HepG2 (cell line): ENCODE results near the gene NCOA6. TPM values are rescaled to one million over a fixed set of nuclear protein-coding genes. Genes with fewer than 3 reads are reported as not detected.

Experiments used
- GPBP1L1 ChIP-seq: sonication (generic); formaldehyde crosslinking; IDR thresholded peaks from 2 replicates; pipeline ENCODE4 v1.5.0; 2020; ENCODE audit warnings: mild to moderate bottlenecking, missing genetic modification reagents
- HES4 ChIP-seq: sonication (generic); formaldehyde crosslinking; IDR thresholded peaks from 2 replicates; pipeline ENCODE4 v1.9.0; 2021; ENCODE audit warnings: mild to moderate bottlenecking, missing genetic modification reagents, borderline replicate concordance
- HMGXB3 ChIP-seq: sonication (generic); formaldehyde crosslinking; IDR thresholded peaks from 2 replicates; pipeline ENCODE4 v1.4.0; 2020; ENCODE audit warnings: missing genetic modification reagents, borderline replicate concordance
- KLF13 ChIP-seq: sonication (generic); formaldehyde crosslinking; IDR thresholded peaks from 2 replicates; pipeline ENCODE4 v1.4.0; 2020; ENCODE audit warnings: mild to moderate bottlenecking, missing genetic modification reagents
- MED1 ChIP-seq: sonication (generic); formaldehyde crosslinking; IDR thresholded peaks from 2 replicates; pipeline ENCODE4 v1.4.0; 2020; ENCODE audit warnings: missing genetic modification reagents
- MIER3 ChIP-seq: IDR thresholded peaks from 2 replicates; pipeline ENCODE4 v1.6.1; 2016; ENCODE audit warnings: missing compliant biosample characterization, borderline replicate concordance
- MNT ChIP-seq: fragments of 450-650 bp; IDR thresholded peaks from 2 replicates; pipeline ENCODE4 v1.6.1; 2016
- MXD3 ChIP-seq: IDR thresholded peaks from 2 replicates; pipeline ENCODE4 v1.6.1; 2016; ENCODE audit warnings: mild to moderate bottlenecking, missing biosample characterization, missing genetic modification reagents
- PAXIP1 ChIP-seq: sonication (generic); formaldehyde crosslinking; conservative IDR thresholded peaks from 2 replicates; pipeline ENCODE4 v1.4.0; 2020; ENCODE audit warnings: mild to moderate bottlenecking, missing genetic modification reagents, moderate library complexity
- SAP130 ChIP-seq: IDR thresholded peaks from 2 replicates; pipeline ENCODE4 v1.6.1; 2016; ENCODE audit warnings: low read depth
- SRSF4 ChIP-seq: fragments of 200-400 bp; formaldehyde crosslinking; IDR thresholded peaks from one replicate; pipeline ENCODE4 v1.6.1; 2018; ENCODE audit warnings: mild to moderate bottlenecking, low read depth, low read length, moderate library complexity; ENCODE audit not compliant: poor library complexity, severe bottlenecking
- STAT5B ChIP-seq: sonication (generic); formaldehyde crosslinking; IDR thresholded peaks from 2 replicates; pipeline ENCODE4 v1.4.0; 2020; ENCODE audit warnings: missing genetic modification reagents
- TP53 ChIP-seq: sonication (generic); formaldehyde crosslinking; conservative IDR thresholded peaks from 2 replicates; pipeline ENCODE4 v1.4.0; 2020; ENCODE audit warnings: missing genetic modification reagents
- ZNF124 ChIP-seq: sonication (generic); formaldehyde crosslinking; IDR thresholded peaks from 2 replicates; pipeline ENCODE4 v1.4.0; 2020; ENCODE audit warnings: missing genetic modification reagents
- ZNF891 ChIP-seq: sonication (generic); formaldehyde crosslinking; IDR thresholded peaks from 2 replicates; pipeline ENCODE4 v1.5.0; 2020; ENCODE audit warnings: mild to moderate bottlenecking, missing genetic modification reagents
- polyA plus RNA-seq, 8 experiments: library from polyadenylated mRNA; depleted of rRNA in 3 of 8; stranded (reverse) in 7 of 8; unstranded in 1 of 8; fragments of >200 nt; fragmentation: Illumina TruSeq in 4 of 8; extraction: Trizol in 4 of 8; gene quantifications; 2 replicates each; pipeline versions ENCODE4 v1.2.1 to v1.2.3, GENCODE V29; 2011 to 2016; ENCODE audit warnings: low read depth in 4 of 8, missing spikeins in 1 of 8, mixed read lengths in 1 of 8; ENCODE audit not compliant: insufficient read depth in 1 of 8
- total RNA-seq, 5 experiments: library from RNA; depleted of rRNA; stranded (reverse); fragments of >200 nt; fragmentation: Illumina TruSeq; extraction: Trizol; gene quantifications; 2 replicates each; pipeline ENCODE4 v1.2.3, GENCODE V29; 2016; ENCODE audit warnings: low read depth in 1 of 5
- TF ChIP-seq, protein P1 (sequence below): sonication (generic); formaldehyde crosslinking; IDR thresholded peaks from 2 replicates; pipeline ENCODE4 v1.8.1; 2023; ENCODE audit warnings: missing genetic modification reagents, mild to moderate bottlenecking, borderline replicate concordance
- TF ChIP-seq, protein P2 (sequence below): sonication (generic); formaldehyde crosslinking; IDR thresholded peaks from 2 replicates; pipeline ENCODE4 v1.4.0; 2020; ENCODE audit warnings: missing genetic modification reagents

NCOA6 gene
- total and polyA plus RNA-seq, 2 of the 13 experiments (the other 11 are each of a cell fraction or from before 2014, with no cell fraction given) = 11.2 to 29.3 TPM

DNA sequence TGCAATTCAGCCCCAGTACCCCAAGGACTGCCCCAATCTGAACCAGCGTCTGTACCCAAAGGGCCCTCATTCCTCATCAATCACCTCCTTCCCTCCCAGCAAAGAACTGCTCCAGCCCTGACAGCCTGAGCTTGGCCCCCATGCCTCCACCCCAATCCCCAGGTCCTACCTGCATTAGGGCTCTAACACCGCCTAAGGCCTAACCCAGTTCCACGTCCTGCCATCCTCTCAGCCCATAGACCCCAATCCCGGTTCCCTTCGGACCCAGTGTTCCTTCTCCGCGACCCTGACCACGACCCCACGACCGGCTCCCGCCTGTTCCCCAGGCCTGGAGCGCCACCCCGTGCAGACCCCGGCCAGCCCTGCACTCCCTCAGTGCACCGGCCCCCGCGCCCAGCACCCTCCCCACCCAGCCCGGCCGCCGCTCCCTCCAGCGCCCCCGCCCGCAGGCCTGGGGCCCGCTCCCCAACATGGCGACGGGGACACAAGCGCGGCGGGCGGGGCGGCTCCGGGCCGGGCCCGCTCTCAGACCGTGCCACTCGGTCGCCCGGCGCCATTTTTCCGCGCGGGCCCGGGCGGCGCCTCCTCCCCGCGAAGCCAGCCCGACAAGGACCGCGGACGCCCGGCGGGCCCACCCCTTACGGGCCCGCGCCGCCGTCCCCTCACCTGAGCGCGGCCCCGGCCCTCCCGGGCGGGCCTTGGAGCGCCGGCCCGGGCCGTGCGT lies 483 bp downstream of the NCOA6 start (continued):
- TF ChIP-seq ZNF891 (CRISPR knock-in tag) (peak; percentile 79), GPBP1L1 (no peak), MED1 (CRISPR knock-in tag) (peak; percentile 28; the same call in 1 of the 2 replicates), MXD3 (peak; percentile 22), KLF13 (CRISPR knock-in tag) (peak; percentile 72; the same call in 1 of the 2 replicates), HMGXB3 (CRISPR knock-in tag) (no peak), TP53 (CRISPR knock-in tag) (no peak), PAXIP1 (no peak; the same call in 1 of the 2 replicates), SRSF4 (no peak), ZNF124 (CRISPR knock-in tag) (no peak; the same call in 1 of the 2 replicates), HES4 (CRISPR knock-in tag) (peak; percentile 92), SAP130 (CRISPR knock-in tag) (peak; percentile 69; the same call in 1 of the 2 replicates), MNT (no peak), MIER3 (CRISPR knock-in tag) (no peak), STAT5B (0 out of 2 replicates have a peak, but pooled peaks have one; percentile 40)
- TF ChIP-seq, protein P1, sequence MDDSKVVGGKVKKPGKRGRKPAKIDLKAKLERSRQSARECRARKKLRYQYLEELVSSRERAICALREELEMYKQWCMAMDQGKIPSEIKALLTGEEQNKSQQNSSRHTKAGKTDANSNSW (CRISPR knock-in tag) = no peak; the same call in 1 of the 2 replicates
- TF ChIP-seq, protein P2, sequence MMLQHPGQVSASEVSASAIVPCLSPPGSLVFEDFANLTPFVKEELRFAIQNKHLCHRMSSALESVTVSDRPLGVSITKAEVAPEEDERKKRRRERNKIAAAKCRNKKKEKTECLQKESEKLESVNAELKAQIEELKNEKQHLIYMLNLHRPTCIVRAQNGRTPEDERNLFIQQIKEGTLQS (CRISPR knock-in tag) = no peak
